Stimulated activated naive CD8-positive, alpha-beta T cell treated with anti-CD3 and anti-CD28 coated beads, Interleukin-15, Interleukin-2, amounts not matched to agents 100 U/mL and 50 U/mL, for 24 hours (primary cell): Measurements from ENCODE around the gene TMEM61.
"Not testable (repeated sequence)": the region's sequence is repeated elsewhere in the genome, so short reads cannot be mapped to it uniquely, and the experiment has no call there.

Experiments used
- ATAC-seq: fragments of 150-1000 bp; cut with Tn5 transposase; one replicate; pipeline ENCODE4 v1.10.0; 2021
- DNase-seq: peaks from one replicate; pipeline ENCODE4 v3.0.0; 2021

The TMEM61 gene

GRCh38 chr1:55001311-55001710 lies 20.9 kb downstream of the TMEM61 start:
- DNase-seq (no peak), ATAC-seq (no peak)

DNA sequence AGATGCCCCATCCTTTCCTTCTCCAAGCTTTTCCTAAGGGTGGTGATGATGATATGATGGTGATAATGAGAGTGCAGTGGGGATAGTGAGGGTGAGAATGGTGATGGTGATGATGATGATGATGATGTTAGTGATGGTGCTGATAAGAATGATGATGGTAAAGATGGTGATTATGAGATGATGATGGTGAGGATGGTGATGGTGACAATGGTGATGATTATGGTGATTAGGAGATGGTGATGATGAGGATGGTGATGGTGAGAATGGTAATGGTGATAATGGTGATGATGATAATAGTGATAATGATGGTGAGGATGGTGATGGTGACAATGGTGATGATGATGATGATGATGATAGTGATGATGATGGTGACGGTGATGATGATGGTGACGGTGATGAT lies 22.3 kb downstream of the TMEM61 start:
- ATAC-seq (no peak), DNase-seq (no peak)

- DNase-seq (no peak), ATAC-seq (peak; percentile 16)
Observed at GRCh38 chr1:55005351-55006140, 25.1 kb downstream of the TMEM61 start.

DNA sequence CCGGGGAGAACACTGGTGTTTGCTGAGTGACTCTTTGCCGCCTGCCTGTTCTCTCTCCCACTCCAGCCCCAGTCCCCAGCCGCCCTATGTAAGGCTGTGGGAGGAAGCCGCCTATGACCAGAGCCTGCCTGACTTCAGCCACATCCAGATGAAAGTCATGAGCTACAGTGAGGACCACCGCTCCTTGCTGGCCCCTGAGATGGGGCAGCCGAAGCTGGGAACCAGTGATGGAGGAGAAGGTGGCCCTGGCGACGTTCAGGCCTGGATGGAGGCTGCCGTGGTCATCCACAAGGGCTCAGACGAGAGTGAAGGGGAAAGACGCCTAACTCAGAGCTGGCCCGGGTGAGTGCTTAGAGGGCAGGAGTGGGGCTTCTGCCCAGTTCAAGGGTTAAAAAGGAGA lies 26.5 kb downstream of the TMEM61 start:
- DNase-seq = no peak
- no peak for ATAC-seq

DNA sequence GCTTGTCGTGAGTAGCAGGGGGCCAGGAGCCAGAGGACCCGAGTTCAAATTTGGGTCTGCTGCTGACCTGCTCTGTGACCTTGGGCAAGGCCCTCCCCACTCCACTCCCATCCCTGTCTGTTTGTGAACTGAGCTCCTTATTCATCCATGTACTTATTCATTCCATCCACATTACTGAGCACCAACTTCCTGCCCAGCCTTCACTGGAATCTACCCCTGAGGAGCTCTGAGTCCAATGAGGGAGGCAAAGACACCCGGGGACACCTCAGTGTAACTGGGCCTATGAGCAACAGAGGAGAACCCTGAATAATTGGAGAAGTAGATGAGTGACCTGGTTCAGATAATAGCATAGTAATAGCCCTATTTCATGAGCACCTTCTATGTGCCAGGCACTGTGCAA lies 27.2 kb downstream of the TMEM61 start:
- ATAC-seq (no peak), DNase-seq (no peak)

- DNase-seq (no peak), ATAC-seq (no peak)
Observed at GRCh38 chr1:55010194-55010886, 29.9 kb downstream of the TMEM61 start.

DNA sequence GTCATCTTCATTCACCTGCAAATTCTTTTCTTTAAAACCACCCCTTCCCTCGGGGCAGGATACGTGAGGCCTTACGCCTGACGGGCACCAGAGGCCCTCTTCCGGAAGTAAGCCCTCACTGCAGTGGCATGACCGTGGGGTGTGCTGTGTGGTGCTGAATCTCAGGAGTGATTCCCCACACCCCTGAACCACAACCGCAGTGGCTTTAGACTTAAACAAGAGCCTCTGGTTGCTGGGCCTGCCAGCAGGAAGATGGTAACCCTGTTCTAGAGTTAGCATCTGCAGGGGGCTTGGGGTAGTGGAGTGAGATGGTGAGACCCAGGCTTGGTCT lies 30.4 kb downstream of the TMEM61 start:
- ATAC-seq (no peak), DNase-seq (no peak)

DNA sequence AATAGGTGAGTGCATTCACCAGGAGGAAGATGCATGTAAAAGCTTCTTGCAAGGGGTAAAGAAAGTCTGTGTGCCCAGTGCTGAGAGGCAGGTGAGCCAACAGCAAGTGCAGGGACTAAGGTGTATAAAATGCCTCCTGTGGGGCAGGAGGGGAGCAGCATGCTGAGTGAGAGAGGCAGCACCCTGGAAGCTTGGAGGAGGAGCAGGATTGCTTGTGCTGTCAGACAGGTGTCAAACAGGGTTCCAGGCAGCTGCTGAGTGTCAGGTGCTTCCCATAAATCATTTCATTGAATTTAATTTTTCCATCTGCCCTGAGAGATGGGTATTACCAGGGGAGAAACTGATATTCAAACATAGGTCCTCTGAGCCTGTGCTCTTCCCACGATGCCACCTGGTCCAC lies 32.2 kb downstream of the TMEM61 start:
- no peak for ATAC-seq

DNA sequence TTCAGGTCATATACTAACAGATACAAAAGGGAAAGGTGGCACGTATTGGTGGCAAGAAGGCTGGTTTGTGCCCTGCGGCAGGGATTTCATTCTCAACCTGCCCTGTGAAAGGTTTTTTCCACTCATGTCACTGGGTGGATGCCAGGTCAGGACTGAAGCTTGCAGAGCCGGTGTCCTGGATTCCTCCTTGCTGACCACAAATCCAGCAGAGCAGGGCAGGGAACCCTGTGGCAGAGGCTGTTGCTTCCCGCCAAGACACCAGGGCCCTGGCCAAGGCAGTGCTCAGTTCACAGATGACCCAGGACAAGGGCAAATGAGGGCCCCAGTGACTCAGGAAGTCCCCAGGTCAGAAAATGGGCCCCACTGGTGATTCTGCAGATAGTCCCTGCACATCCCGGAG lies 34.7 kb downstream of the TMEM61 start:
- DNase-seq (no peak), ATAC-seq (no peak)

More for the DNA sequence above, 32.2 kb downstream of the TMEM61 start:
- no peak for DNase-seq

- ATAC-seq = no peak
- DNase-seq = no peak
Observed at GRCh38 chr1:55015731-55016620, 35.5 kb downstream of the TMEM61 start.

- ATAC-seq (no peak), DNase-seq (no peak)
Observed at GRCh38 chr1:55018395-55018794, 38.0 kb downstream of the TMEM61 start.

- peak; percentile 81 for DNase-seq
- peak; percentile 96 for ATAC-seq
Observed at GRCh38 chr1:55021942-55022546, 41.6 kb downstream of the TMEM61 start.

- ATAC-seq = not testable (repeated sequence)
Observed at GRCh38 chr1:55024163-55024562, 43.7 kb downstream of the TMEM61 start.

DNA sequence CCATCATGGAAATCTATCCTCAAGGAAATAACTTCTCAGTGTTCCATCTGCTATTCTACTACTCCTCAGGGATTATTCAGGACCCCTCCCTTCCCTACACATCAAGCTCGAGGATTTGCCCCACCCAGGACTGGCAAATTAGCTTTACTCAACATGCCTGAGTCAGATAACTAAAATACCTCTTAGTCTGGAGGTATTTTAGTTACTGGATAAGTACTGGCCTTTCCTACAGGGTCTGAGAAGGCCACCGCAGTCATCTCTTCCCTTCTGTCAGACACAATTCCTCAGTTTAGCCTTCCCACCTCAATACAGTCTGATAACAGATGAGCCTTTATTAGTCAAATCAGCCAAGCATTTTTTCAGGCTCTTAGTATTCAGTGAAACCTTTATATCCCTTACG lies 46.3 kb downstream of the TMEM61 start:
- ATAC-seq, DNase-seq: not testable (repeated sequence)

More at GRCh38 chr1:55024163-55024562, 43.7 kb downstream of the TMEM61 start:
- DNase-seq = not testable (repeated sequence)

- ATAC-seq, DNase-seq: not testable (repeated sequence)
Observed at GRCh38 chr1:55031098-55031497, 50.7 kb downstream of the TMEM61 start.

GRCh38 chr1:55033265-55033614 lies 52.8 kb downstream of the TMEM61 start:
- DNase-seq = no peak
- no peak for ATAC-seq

DNA sequence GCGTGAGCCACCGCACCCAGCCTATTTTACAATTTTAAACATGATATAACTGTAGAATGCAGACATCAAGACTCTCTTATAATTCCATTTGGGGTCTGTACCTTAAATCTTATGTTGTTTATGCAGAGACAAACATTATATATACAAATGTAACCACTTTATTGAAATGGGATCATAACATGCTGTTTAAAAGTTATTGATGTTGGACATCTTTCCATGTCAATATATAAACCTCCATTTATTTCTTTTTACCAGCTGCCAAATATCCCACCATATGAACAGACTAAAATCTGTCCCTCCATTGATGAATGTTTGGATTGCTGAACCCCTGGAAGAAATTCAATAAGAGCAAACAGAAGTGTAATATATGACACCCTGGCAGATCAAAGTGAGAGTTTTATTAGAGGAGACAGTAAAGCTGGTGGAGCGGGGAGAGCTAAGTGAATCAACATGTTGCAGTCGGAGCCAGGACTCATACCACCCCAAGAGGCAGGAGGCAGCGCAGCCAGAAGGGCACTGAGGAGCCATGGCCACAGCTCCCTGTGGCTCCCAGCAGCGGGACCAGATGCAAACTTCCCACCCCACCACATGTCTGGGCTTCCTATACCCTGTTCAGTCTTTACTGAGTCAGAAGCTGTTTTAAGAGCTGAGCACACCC lies 54.2 kb downstream of the TMEM61 start:
- DNase-seq = no peak
- ATAC-seq = no peak

GRCh38 chr1:55035904-55036303 lies 55.5 kb downstream of the TMEM61 start:
- ATAC-seq (no peak), DNase-seq (no peak)

DNA sequence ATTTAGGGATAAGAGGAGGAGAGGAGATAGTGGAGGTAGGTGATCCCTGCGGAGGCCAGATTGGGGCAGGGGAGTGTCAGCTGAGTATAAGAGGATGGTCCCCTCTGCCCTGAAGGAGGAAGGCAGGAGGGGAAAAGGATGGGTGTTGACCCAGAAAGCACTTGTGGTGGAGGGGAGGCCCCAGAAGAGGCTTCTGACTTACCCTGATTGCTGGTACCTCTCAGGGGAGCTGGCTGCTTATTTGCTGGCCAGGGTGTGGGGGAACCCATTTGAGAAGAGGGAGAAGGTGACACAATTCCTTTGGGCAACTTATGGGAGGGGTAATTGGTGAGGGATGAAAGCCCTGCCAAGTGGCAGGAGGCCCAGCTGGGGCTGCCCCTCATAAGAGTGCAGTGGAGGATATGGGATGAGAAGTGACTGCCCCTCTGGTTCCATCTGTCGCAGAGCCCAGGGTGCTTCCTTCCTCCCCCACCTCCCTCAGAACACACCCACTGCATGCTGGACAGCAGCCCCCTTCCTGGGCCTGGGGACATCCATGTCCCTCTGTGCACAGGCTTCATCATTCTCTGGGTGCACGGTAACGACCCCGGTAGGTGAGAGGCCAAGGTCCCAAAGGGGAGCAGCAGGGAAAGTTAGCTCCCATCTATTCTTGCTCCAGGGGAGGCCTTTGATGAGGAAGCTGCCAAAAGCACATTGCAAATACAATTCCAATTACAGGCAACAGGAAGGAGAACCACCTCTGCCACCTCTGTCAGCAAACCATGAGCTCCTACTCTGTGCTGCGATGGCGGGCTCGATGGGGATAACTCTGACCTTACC lies 57.5 kb downstream of the TMEM61 start:
- DNase-seq (no peak), ATAC-seq (no peak)

DNA sequence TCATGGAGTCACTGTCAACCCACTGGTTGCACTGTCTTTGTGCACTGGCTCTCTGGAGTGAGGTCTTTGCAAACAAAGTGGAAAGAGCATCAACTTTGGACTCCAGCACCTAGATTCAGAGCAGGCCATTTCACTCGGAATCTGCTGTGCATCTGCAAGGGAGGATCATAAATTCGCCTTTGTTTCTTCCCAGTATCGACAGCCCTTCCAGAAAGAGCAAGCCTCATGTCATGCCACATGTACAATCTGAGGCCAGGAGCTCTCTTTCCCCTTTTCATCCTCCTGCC lies 58.1 kb downstream of the TMEM61 start:
- no peak for ATAC-seq
- no peak for DNase-seq

GRCh38 chr1:55038974-55039341 lies 58.5 kb downstream of the TMEM61 start:
- no peak for DNase-seq
- ATAC-seq = no peak
